GM18526 (cell line): ENCODE data around the gene MGMT.

Experiments
- POLR2A ChIP-seq: IDR thresholded peaks from 3 replicates; pipeline ENCODE4 v1.6.1; 2011; ENCODE audit not compliant: insufficient read length; ENCODE audit errors: extremely low read depth

MGMT gene

DNA sequence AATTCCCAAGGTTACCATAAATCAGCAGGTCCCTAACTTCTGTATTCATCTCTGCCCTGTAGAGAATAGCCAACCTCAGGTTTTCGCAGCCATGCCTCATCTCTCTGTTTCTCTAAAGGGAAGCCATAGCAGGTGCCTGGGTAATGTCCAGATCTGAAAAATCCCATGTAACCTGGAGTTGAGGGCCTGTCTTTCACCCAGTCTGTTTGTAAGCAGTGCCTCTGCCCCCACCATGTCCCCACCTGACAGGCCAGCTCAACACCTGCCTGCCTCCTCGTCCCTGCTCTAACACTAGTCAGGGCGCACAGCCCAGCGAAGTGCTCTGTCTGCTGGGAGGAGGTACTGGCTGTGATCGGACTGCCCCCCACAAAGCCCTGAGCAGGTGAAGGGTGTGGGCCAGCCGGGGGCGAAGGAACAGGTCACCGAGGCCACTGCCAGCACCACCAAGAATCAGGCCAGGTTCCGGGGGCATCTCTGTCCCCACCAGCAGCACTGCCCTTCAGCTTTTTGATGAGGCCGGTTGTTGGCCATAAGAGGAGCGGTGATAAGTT lies 210.4 kb downstream of the MGMT start:
- TF ChIP-seq POLR2A = no peak

GRCh38 chr10:129678186-129678585 lies 211.1 kb downstream of the MGMT start:
- no peak for TF ChIP-seq POLR2A

GRCh38 chr10:129679207-129679606 lies 212.2 kb downstream of the MGMT start:
- no peak for TF ChIP-seq POLR2A

- no peak for TF ChIP-seq POLR2A
Measured at GRCh38 chr10:129680661-129681344, 213.8 kb downstream of the MGMT start.

- TF ChIP-seq POLR2A = no peak
Measured at GRCh38 chr10:129681856-129682255, 214.8 kb downstream of the MGMT start.

- no peak for TF ChIP-seq POLR2A
Measured at GRCh38 chr10:129683519-129683918, 216.5 kb downstream of the MGMT start.

- no peak for TF ChIP-seq POLR2A
Measured at GRCh38 chr10:129683920-129684319, 216.9 kb downstream of the MGMT start.

DNA sequence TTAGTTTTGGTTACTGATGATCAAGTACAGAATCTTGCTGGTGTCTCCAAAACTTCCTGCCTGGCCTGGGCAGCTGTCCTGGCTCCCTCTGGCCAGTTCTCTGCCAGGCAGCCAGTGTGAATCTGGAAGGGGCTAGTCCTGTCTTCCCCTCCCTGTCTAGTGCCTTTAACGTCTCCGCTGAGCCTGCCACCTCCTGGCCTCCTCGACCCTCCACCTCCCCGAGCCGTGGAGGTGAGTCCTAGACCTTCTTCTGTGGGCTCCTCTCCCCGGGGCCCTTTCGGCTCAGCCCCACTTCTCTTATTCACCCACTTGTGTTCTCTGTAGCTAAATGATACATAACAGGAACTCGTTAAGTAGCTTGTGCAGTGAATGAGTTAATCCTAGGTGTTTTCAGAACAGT lies 218.2 kb downstream of the MGMT start:
- no peak for TF ChIP-seq POLR2A

DNA sequence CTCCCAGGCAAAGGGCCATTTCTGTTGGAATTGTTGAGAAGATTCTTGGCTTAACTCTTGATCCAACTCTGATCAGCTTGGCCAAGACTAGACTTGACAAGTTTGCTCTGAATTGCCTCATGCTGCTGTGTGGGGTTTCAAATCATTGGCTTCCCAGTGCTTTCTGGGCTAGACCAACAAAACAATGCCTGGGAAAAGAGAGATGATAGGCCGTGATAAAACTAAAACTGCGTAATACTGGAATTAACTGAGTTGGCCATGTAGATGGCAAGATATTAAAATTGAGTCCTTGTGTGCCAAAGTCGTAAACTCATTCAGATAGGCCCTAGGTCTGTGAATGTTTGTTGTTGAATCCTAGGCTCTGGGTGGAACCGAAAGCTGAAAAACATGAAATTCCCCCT lies 222.6 kb downstream of the MGMT start:
- no peak for TF ChIP-seq POLR2A

DNA sequence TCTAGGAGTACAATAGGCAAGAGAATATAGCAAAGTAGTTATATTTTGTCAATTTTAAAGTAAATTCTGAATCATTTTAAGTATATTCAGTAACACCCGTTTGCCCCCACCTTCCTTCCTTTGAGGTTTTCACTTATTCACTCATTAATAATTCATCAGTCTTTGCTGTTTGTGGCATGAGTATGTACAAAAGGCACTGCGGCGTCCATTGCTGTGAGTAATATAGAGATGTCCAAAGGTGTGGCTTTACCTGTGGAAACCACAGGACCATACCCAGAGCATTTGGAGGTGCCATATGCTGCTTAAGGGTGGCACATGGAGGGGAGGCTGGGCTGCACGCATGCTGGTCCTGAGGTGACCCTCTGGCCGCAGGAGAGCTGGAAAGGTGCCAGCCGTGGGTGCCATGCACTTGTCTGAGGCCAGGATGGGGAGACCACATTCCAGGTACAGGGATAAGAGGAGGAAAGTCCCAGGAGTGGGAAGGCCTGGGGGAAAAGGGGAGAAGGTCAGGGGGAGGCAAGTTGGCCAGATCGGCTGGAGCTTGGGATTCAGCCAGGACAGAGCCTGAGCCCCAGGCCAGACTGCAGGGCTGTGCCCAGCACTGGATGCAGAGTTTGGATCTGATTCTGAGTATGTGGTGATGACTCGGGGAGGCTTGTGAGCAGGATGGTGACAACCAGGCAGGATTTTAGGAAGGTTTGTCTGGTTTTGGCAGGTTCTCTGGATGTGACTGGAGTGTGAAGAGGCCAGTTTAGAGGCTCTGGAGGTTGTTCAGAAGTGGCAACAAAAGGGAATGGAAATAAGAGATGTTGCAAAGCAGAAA lies 223.4 kb downstream of the MGMT start:
- TF ChIP-seq POLR2A = no peak

GRCh38 chr10:129692695-129693094 lies 225.7 kb downstream of the MGMT start:
- no peak for TF ChIP-seq POLR2A

- no peak for TF ChIP-seq POLR2A
Measured at GRCh38 chr10:129693382-129693781, 226.3 kb downstream of the MGMT start.

- no peak for TF ChIP-seq POLR2A
Measured at GRCh38 chr10:129694184-129694583, 227.1 kb downstream of the MGMT start.

- no peak for TF ChIP-seq POLR2A
Measured at GRCh38 chr10:129694691-129695243, 227.7 kb downstream of the MGMT start.

DNA sequence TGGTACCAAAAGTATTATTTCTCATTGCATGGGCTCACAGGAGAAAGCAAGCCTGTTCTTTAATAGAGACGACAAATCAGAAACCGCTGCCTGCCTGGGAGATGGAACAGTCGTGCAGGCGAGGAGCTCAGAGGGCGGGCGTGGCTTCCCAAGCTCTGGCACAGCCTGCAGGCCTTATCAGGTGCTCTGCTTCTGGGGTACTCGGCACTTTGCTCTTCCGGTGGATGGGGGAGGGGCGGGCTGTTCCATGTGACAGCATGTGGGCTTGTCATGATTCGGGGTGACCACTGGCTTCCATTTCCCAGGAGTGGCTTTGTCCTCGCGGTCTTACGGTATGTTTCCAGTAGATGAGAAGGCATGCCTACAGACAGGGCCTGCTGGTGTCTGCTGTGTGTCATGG lies 228.6 kb downstream of the MGMT start:
- no peak for TF ChIP-seq POLR2A

GRCh38 chr10:129696636-129697035 lies 229.6 kb downstream of the MGMT start:
- TF ChIP-seq POLR2A = no peak

- TF ChIP-seq POLR2A = no peak
Measured at GRCh38 chr10:129697463-129698247, 230.6 kb downstream of the MGMT start.
